ENCODE measurements around the gene DTX4. TPM values are rescaled to one million over a fixed set of nuclear protein-coding genes. Genes with fewer than 3 reads are reported as not detected.

DTX4 gene
- total and polyA plus RNA-seq, 2 of the 4 experiments (the other 2 are of a cell fraction), result 2.7 to 3.0 TPM

DNA sequence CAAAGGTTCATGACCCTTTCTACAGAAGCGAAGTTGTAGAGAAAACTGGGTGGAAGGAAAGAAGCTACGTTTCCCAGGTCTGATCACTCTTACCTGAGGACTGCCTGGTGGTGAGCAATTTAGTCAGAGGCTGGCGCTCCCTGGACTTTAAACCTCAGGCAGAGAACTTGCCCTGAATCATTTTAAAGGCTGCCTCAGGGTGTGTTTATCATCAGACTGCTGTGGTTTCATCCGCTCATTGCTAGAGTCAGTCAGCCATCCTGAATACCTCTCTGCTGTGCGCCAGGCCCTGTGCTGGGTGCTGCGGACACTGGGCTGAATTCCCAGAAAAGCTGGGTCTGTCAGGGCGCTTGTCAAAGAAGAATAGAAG is 2.7 kb downstream of the DTX4 start:
- Histone ChIP-seq H2BK15ac (ENCODE audit: low read depth, low read length) (peak overlapping the region; percentile 65; the same call in 1 of the 3 replicates), H2AK9ac (replicated peaks; ENCODE audit: low read depth, low read length, poor library complexity) (no peak overlapping the region), H4K91ac (ENCODE audit: insufficient read depth, low read depth, low read length) (peak overlapping the region; percentile 47; the same call in 1 of the 2 replicates), H3K4me1 (ENCODE audit: control insufficient read depth, insufficient read depth, low read length) (peaks cover 11% of the 10 kb centered on the region), H3K27me3 (ENCODE audit: control insufficient read depth, insufficient read depth, low read length) (no peaks in the 10 kb centered on the region), H3K4ac (ENCODE audit: low read depth, low read length) (peak overlapping the region; percentile 21; the same call in 1 of the 2 replicates), H3K27ac (ENCODE audit: insufficient read depth, low read length) (no peak overlapping the region), H4K5ac (ENCODE audit: low read depth, low read length) (peak overlapping the region; percentile 51; the same call in 1 of the 2 replicates), H3K79me1 (ENCODE audit: low read depth in 1 of 2, low read length in 2 of 2) (peaks cover 0 to 16% of the 10 kb centered on the region in 2 experiments; a peak in 2 of 4 replicates), H4K8ac (ENCODE audit: low read depth in 2 of 2, low read length in 2 of 2) (no peak overlapping the region), H3K14ac (replicated peaks; ENCODE audit: low read depth, low read length) (no peak overlapping the region), H2AFZ (replicated peaks; ENCODE audit: low read length, poor library complexity) (no peak overlapping the region), H3K36me3 (ENCODE audit: control insufficient read depth, insufficient read depth, low read length) (0 out of 2 replicates have a peak, but pooled peaks cover 2% of the 10 kb centered on the region), H3K4me2 (ENCODE audit: low read depth, low read length) (peak overlapping the region; percentile 63), H3K4me3 (ENCODE audit: insufficient read depth, low read depth, low read length) (no peak overlapping the region), H3K9me1 (ENCODE audit: insufficient read depth, low read length) (peaks cover 7% of the 10 kb centered on the region; the same call in 1 of the 2 replicates), H3K9me3 (ENCODE audit: control insufficient read depth, insufficient read depth, low read length) (no peaks in the 10 kb centered on the region), H3K18ac (ENCODE audit: low read depth, low read length) (no peak overlapping the region), H3K9ac (ENCODE audit: low read depth, low read length) (no peak overlapping the region), H4K20me1 (ENCODE audit: insufficient read depth, low read length) (peaks cover 5% of the 10 kb centered on the region; the same call in 1 of the 2 replicates), H3K23ac (ENCODE audit: low read depth, low read length) (peak overlapping the region; percentile 29; the same call in 1 of the 2 replicates), H3K56ac (ENCODE audit: extremely low read depth, insufficient read depth, low read length) (no peak overlapping the region), H2BK120ac (ENCODE audit: low read depth, low read length) (peak overlapping the region; percentile 40; the same call in 1 of the 2 replicates), H2BK20ac (ENCODE audit: low read depth, low read length) (no peak overlapping the region; the same call in 1 of the 2 replicates), H2AK5ac (ENCODE audit: low read depth, low read length) (no peak overlapping the region; the same call in 1 of the 2 replicates), H2BK5ac (ENCODE audit: low read depth, low read length, poor library complexity, severe bottlenecking) (peak overlapping the region; percentile 11)
- dilution Hi-C loops (cut with HindIII; ENCODE audit: low sequenced_read_pairs, unreplicated experiment), result no loop called here
- BruUV-seq (replicated peaks), result no TSS peak
- POLR2A ChIA-PET (ENCODE audit: unreplicated experiment), result no interaction called here
- CTCF ChIA-PET, result interaction anchor here (1.1 kb wide), 1 partner anchor 28 kb away, joined by 3 read pairs; no protein-coding TSS in a partner anchor
- TF ChIP-seq POLR2A (IDR thresholded peaks at IDR 0.05; ENCODE audit: low read depth, low read length), result no peak
- no CpG with 5 or more reads among the region's 7 CpGs for WGBS, 2 experiments (ENCODE audit: extremely low coverage in 2 of 2, insufficient read length in 1 of 2)
- DNase-seq (peak; percentile 70), ATAC-seq (ENCODE audit: low read depth) (no peak)
- in situ Hi-C loops (cut with MboI; ENCODE audit: low sequenced_read_pairs), result no loop called here
- intact Hi-C loops (cut with micrococcal nuclease), result loop anchor here (5.0 kb wide), 2 partner anchors 48 to 508 kb away; no protein-coding TSS in a partner anchor
